HG03175 (cell line): ENCODE data around the gene HYCC2.
A peak's percentile ranks its signal among the peaks of the same experiment; 100 is the strongest.
"Not testable (repeated sequence)": the region's sequence is repeated elsewhere in the genome, so short reads cannot be mapped to it uniquely, and the experiment has no call there.

Experiments
- ATAC-seq: cut with Tn5 transposase; IDR thresholded peaks from one replicate; pipeline ENCODE4 v1.9.1; 2021; ENCODE audit warnings: mild to moderate bottlenecking, moderate library complexity; ENCODE audit not compliant: unreplicated experiment

HYCC2 gene

GRCh38 chr2:201073071-201073470, 1.6 kb upstream of the HYCC2 start:
- ATAC-seq, result no peak

GRCh38 chr2:201072201-201072530, 695 bp upstream of the HYCC2 start:
- peak; percentile 6 for ATAC-seq

- ATAC-seq, result peak; percentile 21
These were observed 458 bp downstream of the HYCC2 start for GRCh38 chr2:201070948-201071478.

GRCh38 chr2:201064797-201065329, 6.6 kb downstream of the HYCC2 start:
- no peak for ATAC-seq

GRCh38 chr2:201063516-201063915, 8.0 kb downstream of the HYCC2 start:
- not testable (repeated sequence) for ATAC-seq

GRCh38 chr2:201059961-201060755, 11.3 kb downstream of the HYCC2 start:
- ATAC-seq, result peak; percentile 68

- ATAC-seq, result no peak
These were observed 12.6 kb downstream of the HYCC2 start for GRCh38 chr2:201058914-201059313.

GRCh38 chr2:201057715-201058248, 13.7 kb downstream of the HYCC2 start:
- no peak for ATAC-seq

GRCh38 chr2:201057087-201057521, 14.4 kb downstream of the HYCC2 start:
- no peak for ATAC-seq

- no peak for ATAC-seq
These were observed 22.0 kb downstream of the HYCC2 start for GRCh38 chr2:201049455-201049854.

- ATAC-seq, result no peak
These were observed 24.6 kb downstream of the HYCC2 start for GRCh38 chr2:201046881-201047280.

GRCh38 chr2:201043050-201043449, 28.4 kb downstream of the HYCC2 start:
- not testable (repeated sequence) for ATAC-seq

- ATAC-seq, result not testable (repeated sequence)
These were observed 29.0 kb downstream of the HYCC2 start for GRCh38 chr2:201042451-201042850.

- ATAC-seq, result no peak
These were observed 30.4 kb downstream of the HYCC2 start for GRCh38 chr2:201040867-201041628.

- ATAC-seq, result no peak
These were observed 32.6 kb downstream of the HYCC2 start for GRCh38 chr2:201038855-201039254.

GRCh38 chr2:201038361-201038760, 33.1 kb downstream of the HYCC2 start:
- ATAC-seq, result not testable (repeated sequence)

- not testable (repeated sequence) for ATAC-seq
These were observed 37.1 kb downstream of the HYCC2 start for GRCh38 chr2:201034355-201034754.

GRCh38 chr2:201024518-201024917, 47.0 kb downstream of the HYCC2 start:
- ATAC-seq, result no peak

GRCh38 chr2:201021914-201022313, 49.6 kb downstream of the HYCC2 start:
- ATAC-seq, result no peak
